Smooth muscle cell of the umbilical artery (primary cell): ENCODE results near the gene EGR1. TPM values are rescaled to one million over a fixed set of nuclear protein-coding genes. Genes with fewer than 3 reads are reported as not detected.

Experiments used
- total RNA-seq: library from RNA; depleted of rRNA; stranded (reverse); fragments of >200 nt; gene quantifications from 2 replicates; pipeline ENCODE4 v1.2.3, GENCODE V29; 2014

The EGR1 gene
- 2.1 and 2.7 TPM in 2 replicates for total RNA-seq

DNA sequence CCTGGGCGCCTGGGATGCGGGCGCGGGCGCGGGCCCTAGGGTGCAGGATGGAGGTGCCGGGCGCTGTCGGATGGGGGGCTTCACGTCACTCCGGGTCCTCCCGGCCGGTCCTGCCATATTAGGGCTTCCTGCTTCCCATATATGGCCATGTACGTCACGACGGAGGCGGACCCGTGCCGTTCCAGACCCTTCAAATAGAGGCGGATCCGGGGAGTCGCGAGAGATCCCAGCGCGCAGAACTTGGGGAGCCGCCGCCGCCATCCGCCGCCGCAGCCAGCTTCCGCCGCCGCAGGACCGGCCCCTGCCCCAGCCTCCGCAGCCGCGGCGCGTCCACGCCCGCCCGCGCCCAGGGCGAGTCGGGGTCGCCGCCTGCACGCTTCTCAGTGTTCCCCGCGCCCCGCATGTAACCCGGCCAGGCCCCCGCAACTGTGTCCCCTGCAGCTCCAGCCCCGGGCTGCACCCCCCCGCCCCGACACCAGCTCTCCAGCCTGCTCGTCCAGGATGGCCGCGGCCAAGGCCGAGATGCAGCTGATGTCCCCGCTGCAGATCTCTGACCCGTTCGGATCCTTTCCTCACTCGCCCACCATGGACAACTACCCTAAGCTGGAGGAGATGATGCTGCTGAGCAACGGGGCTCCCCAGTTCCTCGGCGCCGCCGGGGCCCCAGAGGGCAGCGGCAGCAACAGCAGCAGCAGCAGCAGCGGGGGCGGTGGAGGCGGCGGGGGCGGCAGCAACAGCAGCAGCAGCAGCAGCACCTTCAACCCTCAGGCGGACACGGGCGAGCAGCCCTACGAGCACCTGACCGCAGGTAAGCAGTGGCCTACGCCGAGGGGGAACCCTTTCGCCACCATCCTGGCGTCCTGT is at the start of gene EGR1:
Gene EGR1, plus strand, starts transcription at position 219 of the 864 bp plus-strand sequence. Its CDS starts 283 bp downstream, at position 502.

DNA sequence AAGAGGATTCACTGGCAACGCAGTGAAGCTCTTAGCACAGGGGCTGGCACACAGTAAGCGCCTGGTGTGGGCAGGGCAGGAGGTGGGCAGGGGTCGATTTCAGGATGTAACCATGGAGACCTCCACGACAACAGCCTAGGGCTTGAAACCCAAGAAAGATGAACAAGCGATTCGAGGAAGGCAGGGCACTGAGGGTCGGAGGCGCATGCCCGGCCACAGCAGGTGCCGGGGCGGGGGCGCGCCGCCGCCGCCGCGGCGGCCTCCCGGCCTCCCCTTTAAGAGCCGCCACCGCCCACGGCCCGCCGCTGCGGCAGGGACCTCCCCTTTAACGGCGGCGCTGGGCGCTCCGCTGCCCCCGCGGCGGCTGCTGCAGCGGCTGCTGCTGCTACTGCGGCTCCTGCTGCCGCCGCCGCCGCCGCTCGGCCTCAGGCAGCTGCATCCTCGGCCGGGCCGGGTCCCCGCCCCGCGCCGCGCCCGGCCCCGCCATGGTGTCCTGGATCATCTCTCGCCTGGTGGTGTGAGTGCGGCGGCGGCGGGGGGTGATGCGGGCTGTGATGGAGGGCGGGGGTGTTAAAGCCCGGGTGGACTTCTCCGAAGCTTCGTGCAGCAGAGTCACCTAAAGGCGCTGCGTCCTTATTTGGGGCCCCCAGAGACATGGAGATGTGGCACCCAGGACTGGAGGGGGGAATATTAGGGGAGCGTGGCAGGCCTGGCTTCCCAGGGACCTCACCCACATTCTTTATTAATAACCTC is 26.4 kb upstream of the EGR1 start, which contains the start of gene REEP2:
Gene REEP2, plus strand, starts transcription at position 334 of the 753 bp plus-strand sequence. Its CDS starts 152 bp downstream, at position 486.

Other genes with a start within 250 kb of the EGR1 start
- not detected in 2 replicates for gene GFRA3, start 190.9 kb upstream of the EGR1 start, total RNA-seq
- gene CDC25C, start 133.7 kb upstream of the EGR1 start, total RNA-seq = 0.30 and 2.4 TPM in 2 replicates
- 20.2 and 24.6 TPM in 2 replicates for gene FAM53C, start 127.2 kb upstream of the EGR1 start, total RNA-seq
- 33.0 and 48.6 TPM in 2 replicates for gene KDM3B, start 112.8 kb upstream of the EGR1 start, total RNA-seq
- 10.4 and 18.2 TPM in 2 replicates for gene REEP2, start 26.4 kb upstream of the EGR1 start, total RNA-seq
- gene ETF1, start 77.8 kb downstream of the EGR1 start, total RNA-seq = 137 and 162 TPM in 2 replicates
- 405 and 424 TPM in 2 replicates for gene HSPA9, start 109.9 kb downstream of the EGR1 start, total RNA-seq